GM12873 (cell line): ENCODE data around the gene EFEMP2.

Source experiments
- TF ChIP-seq, protein P1 (sequence below): IDR thresholded peaks from 2 replicates; pipeline ENCODE4 v1.5.1; 2012; ENCODE audit warnings: low read depth, mild to moderate bottlenecking, moderate library complexity, low read length, control low read depth; ENCODE audit not compliant: insufficient read depth; ENCODE audit errors: missing control alignments

Gene EFEMP2

GRCh38 chr11:65886826-65887722 lies 14.5 kb upstream of the EFEMP2 start:
- TF ChIP-seq, protein P1, sequence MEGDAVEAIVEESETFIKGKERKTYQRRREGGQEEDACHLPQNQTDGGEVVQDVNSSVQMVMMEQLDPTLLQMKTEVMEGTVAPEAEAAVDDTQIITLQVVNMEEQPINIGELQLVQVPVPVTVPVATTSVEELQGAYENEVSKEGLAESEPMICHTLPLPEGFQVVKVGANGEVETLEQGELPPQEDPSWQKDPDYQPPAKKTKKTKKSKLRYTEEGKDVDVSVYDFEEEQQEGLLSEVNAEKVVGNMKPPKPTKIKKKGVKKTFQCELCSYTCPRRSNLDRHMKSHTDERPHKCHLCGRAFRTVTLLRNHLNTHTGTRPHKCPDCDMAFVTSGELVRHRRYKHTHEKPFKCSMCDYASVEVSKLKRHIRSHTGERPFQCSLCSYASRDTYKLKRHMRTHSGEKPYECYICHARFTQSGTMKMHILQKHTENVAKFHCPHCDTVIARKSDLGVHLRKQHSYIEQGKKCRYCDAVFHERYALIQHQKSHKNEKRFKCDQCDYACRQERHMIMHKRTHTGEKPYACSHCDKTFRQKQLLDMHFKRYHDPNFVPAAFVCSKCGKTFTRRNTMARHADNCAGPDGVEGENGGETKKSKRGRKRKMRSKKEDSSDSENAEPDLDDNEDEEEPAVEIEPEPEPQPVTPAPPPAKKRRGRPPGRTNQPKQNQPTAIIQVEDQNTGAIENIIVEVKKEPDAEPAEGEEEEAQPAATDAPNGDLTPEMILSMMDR, result no peak

DNA sequence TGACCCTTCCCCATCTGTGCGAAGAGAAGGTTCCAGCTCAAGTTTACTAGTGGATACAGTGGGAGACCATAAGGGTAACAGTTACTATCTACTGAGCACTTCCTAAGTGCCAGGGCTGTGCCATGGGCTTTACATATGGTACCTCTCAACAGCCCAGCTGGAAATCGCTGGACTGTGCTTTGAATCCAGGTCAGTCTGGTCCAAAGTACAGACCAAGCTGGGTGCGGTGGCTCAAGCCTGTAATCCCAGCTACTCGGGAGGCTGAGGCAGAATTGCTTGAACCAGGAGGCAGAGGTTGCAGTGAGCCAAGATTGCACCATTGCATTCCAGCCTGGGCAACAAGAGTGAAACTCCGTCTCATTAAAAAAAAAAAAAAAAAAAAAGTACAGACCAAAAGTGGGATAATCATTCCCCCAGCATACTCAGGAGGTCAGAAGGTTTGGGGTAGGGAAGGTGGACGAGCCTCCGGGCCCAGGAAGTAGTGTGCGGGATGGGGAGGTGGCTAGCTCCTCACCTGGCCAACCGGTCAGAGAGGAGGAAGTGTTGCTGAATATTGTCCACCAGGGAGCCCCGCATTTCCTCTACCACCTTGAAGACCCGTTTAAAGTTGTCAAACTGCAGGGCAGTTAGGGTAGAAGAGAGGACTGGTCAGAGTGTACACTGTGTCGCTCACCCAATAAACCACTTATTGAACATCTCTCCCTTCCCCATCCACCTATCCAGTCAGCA lies 13.4 kb upstream of the EFEMP2 start:
- TF ChIP-seq, protein P1, result no peak

DNA sequence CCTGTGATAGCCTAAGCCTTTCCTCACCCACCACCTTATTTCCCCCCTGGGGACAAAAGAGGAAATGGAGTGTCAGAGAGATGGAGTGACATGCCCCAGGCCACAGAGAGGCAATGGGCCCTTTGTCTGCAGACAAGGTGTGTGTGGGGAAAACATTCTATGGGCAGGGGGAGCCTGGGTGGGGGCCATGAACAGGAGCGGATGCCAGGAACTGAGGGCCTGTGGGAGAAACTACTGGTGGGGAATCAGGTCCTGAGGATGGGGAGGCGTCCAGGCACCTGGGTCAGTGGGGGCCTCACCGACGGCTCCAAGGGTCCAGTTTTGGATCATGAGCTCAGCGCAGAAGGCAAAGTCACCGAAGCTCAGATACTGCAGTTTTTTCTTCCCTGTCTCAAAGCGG lies 12.6 kb upstream of the EFEMP2 start:
- TF ChIP-seq, protein P1, result no peak

DNA sequence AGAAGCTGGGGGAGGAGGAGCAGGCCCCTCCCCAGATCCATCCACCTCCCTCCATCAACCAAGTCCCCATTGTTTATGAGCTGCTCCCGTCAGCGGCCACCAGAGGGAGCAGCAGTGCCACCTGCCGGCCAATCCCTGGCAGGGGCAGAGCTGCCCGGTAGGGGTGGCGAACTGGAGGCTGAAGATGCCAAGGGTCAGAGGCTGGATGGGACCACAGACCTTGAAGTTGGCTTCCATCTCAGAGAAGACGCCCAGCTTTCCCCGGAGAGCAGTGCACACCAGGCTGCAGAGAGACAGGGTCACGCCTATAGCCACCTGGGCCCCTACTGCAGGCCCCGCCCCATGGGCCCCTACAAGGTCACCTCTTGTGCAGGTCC lies 12.1 kb upstream of the EFEMP2 start:
- TF ChIP-seq, protein P1, result peak; percentile 100

DNA sequence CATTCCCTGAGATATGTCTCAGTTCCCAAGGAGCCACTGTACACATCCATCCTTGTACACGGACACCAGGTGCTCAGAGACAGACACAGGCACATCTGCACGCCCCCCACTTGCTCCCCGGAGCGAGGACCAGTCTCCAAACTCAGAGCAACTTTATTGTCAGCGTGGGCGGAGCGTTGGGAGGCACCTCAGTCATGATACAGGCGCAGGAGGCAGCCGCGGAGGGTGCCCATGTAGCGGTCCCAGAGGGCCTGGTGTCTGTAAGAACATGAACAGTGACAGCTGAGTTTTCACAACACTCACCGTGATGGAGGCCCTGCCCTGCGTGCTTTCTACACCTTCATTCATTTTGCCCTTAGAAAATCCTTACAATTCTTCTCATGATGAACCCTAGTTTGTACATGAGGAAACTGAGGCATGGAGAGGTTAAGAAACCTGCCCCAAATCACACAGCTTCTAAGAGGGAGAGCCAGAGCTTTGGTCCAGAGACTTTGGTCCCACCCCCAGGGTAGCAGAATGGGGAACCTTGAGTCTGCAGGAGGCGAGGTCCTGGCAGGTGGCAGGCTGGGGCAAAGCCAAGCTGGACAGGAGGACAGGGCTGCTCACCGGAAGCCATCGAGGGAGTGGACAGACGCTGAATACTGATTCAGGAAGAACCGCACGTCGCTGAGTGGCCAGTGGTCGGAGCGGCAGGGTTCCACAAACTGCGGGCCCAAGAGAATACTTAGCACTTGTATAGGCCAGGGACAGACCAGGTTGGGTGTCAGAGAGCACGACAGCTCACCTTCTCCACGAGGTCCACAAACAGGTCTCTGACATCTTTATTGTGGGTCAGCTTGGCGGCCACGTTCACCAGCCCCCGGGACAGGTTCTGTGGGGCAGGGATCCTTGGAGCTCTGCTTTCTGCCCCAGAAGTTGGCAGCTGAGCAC lies 11.5 kb upstream of the EFEMP2 start:
- TF ChIP-seq, protein P1, result no peak

DNA sequence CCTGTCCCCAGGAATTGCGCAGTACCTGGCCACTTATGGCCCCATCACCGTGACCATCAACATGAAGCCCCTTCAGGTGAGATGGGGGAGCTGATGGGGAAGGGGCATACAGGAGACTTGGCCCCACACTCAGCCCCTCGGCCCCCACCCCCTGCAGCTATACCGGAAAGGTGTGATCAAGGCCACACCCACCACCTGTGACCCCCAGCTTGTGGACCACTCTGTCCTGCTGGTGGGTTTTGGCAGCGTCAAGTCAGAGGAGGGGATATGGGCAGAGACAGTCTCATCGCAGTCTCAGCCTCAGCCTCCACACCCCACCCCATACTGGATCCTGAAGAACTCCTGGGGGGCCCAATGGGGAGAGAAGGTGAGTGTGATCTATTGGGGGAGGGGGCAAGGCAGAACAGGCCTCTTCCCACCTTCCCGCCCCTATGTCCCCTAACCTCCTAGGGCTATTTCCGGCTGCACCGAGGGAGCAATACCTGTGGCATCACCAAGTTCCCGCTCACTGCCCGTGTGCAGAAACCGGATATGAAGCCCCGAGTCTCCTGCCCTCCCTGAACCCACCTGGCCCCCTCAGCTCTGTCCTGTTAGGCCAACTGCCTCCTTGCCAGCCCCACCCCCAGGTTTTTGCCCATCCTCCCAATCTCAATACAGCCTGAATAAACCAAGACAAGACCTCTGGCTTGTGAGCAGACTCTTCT lies 10.6 kb upstream of the EFEMP2 start:
- TF ChIP-seq, protein P1, result no peak
